22Rv1 (cell line): ENCODE results near the gene LCLAT1.

Experiments used
- ZFX ChIP-seq: fragments of 450-650 bp; IDR thresholded peaks from 2 replicates; pipeline ENCODE4 v1.6.1; 2017; ENCODE audit warnings: antibody characterized with exemption, borderline replicate concordance
- TF ChIP-seq, protein P1 (sequence below): fragments of 450-650 bp; IDR thresholded peaks from 2 replicates; pipeline ENCODE4 v1.5.1; 2017; ENCODE audit warnings: mild to moderate bottlenecking

DNA sequence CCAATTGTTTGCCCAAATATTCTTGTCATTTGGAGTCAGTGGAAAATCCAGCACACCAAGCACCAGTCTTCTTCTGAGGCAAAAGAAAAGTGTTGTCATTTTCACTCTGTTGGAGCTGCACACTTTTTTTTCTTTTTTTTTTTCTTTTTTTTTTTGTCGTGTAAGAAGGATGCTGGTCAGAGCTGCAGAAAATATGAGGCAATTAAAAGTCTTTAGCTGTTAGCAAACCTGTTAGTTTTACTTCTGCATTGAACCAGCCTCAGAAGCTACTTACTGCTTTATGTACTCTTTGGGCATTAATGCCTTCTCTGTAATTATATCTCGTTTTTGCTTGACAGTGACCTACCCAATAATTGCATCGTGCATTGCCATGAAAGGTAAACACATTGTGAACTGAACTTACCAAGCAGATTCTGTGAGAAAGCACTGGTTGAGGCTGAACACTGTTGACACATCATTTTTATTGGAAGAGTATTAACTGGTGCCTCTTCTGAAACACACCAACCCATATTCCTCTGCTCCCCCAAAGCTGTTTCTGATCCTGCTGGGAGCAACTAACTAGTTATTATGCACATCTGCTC, 194.8 kb downstream of the LCLAT1 start:
- TF ChIP-seq, protein P1, sequence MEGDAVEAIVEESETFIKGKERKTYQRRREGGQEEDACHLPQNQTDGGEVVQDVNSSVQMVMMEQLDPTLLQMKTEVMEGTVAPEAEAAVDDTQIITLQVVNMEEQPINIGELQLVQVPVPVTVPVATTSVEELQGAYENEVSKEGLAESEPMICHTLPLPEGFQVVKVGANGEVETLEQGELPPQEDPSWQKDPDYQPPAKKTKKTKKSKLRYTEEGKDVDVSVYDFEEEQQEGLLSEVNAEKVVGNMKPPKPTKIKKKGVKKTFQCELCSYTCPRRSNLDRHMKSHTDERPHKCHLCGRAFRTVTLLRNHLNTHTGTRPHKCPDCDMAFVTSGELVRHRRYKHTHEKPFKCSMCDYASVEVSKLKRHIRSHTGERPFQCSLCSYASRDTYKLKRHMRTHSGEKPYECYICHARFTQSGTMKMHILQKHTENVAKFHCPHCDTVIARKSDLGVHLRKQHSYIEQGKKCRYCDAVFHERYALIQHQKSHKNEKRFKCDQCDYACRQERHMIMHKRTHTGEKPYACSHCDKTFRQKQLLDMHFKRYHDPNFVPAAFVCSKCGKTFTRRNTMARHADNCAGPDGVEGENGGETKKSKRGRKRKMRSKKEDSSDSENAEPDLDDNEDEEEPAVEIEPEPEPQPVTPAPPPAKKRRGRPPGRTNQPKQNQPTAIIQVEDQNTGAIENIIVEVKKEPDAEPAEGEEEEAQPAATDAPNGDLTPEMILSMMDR, result no peak
- TF ChIP-seq ZFX, result no peak
